ENCODE results near the gene SMIM31. TPM values are rescaled to one million over a fixed set of nuclear protein-coding genes. Genes with fewer than 3 reads are reported as not detected.

SMIM31 gene
- total RNA-seq, 1 experiment from 2014 or later = not detected

DNA sequence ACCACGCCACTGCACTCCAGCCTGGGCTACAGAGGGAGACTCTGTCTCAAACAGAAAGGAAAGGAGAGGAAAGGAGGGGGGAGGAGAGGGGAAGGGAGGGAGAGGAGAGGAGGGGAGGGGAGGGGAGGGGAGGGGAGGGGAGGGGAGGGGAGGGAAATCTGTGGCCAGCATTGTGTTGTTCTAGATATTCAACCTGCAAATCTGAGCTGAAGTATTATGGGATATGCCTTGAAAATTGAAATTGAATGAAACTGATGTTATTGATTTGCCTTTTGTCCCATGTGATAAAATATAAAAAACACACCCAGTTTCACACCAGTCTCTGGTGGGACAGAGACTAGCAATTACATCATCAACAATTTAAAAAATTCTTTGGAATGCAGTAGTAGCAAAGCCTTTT, 1.5 kb downstream of the SMIM31 start:
- POLR2A ChIA-PET = no interaction called here
- H4K20me1 ChIP-seq (ENCODE audit: insufficient read depth) = no peaks in the 10 kb centered on the region
- ATAC-seq (no peak), DNase-seq (ENCODE audit: low read depth, low spot score) (no peak)
- H3K27me3 ChIP-seq (ENCODE audit: insufficient read depth, low read length) = no peaks in the 10 kb centered on the region
- H3K9ac ChIP-seq (ENCODE audit: low read length) = no peak overlapping the region
- no peaks in the 10 kb centered on the region for H3K4me1 ChIP-seq (ENCODE audit: control insufficient read depth in 1 of 2, insufficient read depth in 2 of 2, low read length in 2 of 2)
- no peak overlapping the region for H3K27ac ChIP-seq (ENCODE audit: low read depth, low read length)
- H3K4me2 ChIP-seq (ENCODE audit: low read length) = no peak overlapping the region
- no peaks in the 10 kb centered on the region for H3K36me3 ChIP-seq (ENCODE audit: control insufficient read depth in 1 of 2, insufficient read depth in 2 of 2, low read length in 2 of 2)
- CTCF ChIA-PET = no interaction called here
- no peak for TF ChIP-seq FOSL1 (IDR thresholded peaks at IDR 0.05; ENCODE audit: low read depth)
- no peak for TF ChIP-seq ZNF274 (IDR thresholded peaks at IDR 0.05; ENCODE audit: low read depth, low read length)
- TF ChIP-seq, protein P1, sequence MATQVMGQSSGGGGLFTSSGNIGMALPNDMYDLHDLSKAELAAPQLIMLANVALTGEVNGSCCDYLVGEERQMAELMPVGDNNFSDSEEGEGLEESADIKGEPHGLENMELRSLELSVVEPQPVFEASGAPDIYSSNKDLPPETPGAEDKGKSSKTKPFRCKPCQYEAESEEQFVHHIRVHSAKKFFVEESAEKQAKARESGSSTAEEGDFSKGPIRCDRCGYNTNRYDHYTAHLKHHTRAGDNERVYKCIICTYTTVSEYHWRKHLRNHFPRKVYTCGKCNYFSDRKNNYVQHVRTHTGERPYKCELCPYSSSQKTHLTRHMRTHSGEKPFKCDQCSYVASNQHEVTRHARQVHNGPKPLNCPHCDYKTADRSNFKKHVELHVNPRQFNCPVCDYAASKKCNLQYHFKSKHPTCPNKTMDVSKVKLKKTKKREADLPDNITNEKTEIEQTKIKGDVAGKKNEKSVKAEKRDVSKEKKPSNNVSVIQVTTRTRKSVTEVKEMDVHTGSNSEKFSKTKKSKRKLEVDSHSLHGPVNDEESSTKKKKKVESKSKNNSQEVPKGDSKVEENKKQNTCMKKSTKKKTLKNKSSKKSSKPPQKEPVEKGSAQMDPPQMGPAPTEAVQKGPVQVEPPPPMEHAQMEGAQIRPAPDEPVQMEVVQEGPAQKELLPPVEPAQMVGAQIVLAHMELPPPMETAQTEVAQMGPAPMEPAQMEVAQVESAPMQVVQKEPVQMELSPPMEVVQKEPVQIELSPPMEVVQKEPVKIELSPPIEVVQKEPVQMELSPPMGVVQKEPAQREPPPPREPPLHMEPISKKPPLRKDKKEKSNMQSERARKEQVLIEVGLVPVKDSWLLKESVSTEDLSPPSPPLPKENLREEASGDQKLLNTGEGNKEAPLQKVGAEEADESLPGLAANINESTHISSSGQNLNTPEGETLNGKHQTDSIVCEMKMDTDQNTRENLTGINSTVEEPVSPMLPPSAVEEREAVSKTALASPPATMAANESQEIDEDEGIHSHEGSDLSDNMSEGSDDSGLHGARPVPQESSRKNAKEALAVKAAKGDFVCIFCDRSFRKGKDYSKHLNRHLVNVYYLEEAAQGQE (IDR thresholded peaks at IDR 0.05; ENCODE audit: low read depth) = no peak
- RAD21 ChIA-PET (ENCODE audit: low non-redundant PET in 1 of 2, low total read pairs in 2 of 2, uncharacterized antibody in 2 of 2, unreplicated experiment in 2 of 2) = no interaction called here
- H2AFZ ChIP-seq (ENCODE audit: low read depth, low read length, poor library complexity, severe bottlenecking) = no peak overlapping the region
- intact Hi-C loops (cut with micrococcal nuclease) = no loop called here
- BruUV-seq (replicated peaks) = no TSS peak
- no peaks in the 10 kb centered on the region for H3K9me2 ChIP-seq (ENCODE audit: insufficient read depth)
- H3K4me3 ChIP-seq (replicated peaks in 1 of 2; ENCODE audit: low read depth in 1 of 2, low read length in 2 of 2) = no peak overlapping the region
- H3K9me3 ChIP-seq (ENCODE audit: control insufficient read depth in 1 of 2, insufficient read depth in 1 of 2, low read depth in 1 of 2, low read length in 2 of 2) = no peaks in the 10 kb centered on the region
- no peaks in the 10 kb centered on the region for H3K79me2 ChIP-seq (ENCODE audit: insufficient read depth, low read length)

GRCh38 chr4:164756686-164757085, 2.8 kb downstream of the SMIM31 start:
- DNase-seq (ENCODE audit: low read depth, low spot score) = no peak
- Histone ChIP-seq H3K27me3 (ENCODE audit: insufficient read depth, low read length) (no peaks in the 10 kb centered on the region), H3K4me3 (replicated peaks in 1 of 2; ENCODE audit: low read depth in 1 of 2, low read length in 2 of 2) (no peak overlapping the region), H3K9me3 (ENCODE audit: control insufficient read depth in 1 of 2, insufficient read depth in 1 of 2, low read depth in 1 of 2, low read length in 2 of 2) (no peaks in the 10 kb centered on the region), H4K20me1 (ENCODE audit: insufficient read depth) (no peaks in the 10 kb centered on the region), H3K79me2 (ENCODE audit: insufficient read depth, low read length) (no peaks in the 10 kb centered on the region), H3K36me3 (ENCODE audit: control insufficient read depth in 1 of 2, insufficient read depth in 2 of 2, low read length in 2 of 2) (no peaks in the 10 kb centered on the region), H3K27ac (ENCODE audit: low read depth, low read length) (no peak overlapping the region), H3K9me2 (ENCODE audit: insufficient read depth) (no peaks in the 10 kb centered on the region), H3K9ac (ENCODE audit: low read length) (no peak overlapping the region), H3K4me2 (ENCODE audit: low read length) (no peak overlapping the region), H3K4me1 (ENCODE audit: control insufficient read depth in 1 of 2, insufficient read depth in 2 of 2, low read length in 2 of 2) (no peaks in the 10 kb centered on the region), H2AFZ (ENCODE audit: low read depth, low read length, poor library complexity, severe bottlenecking) (no peak overlapping the region)
- ChIA-PET RAD21 (ENCODE audit: low non-redundant PET in 1 of 2, low total read pairs in 2 of 2, uncharacterized antibody in 2 of 2, unreplicated experiment in 2 of 2) (no interaction called here), CTCF (no interaction called here), POLR2A (no interaction called here)
- no peak for ATAC-seq
- TF ChIP-seq YY1 (IDR thresholded peaks at IDR 0.05; ENCODE audit: extremely low read depth, insufficient replicate concordance, low read depth, low read length) (no peak), CEBPB (IDR thresholded peaks at IDR 0.05; ENCODE audit: low read depth) (no peak), SP1 (IDR thresholded peaks at IDR 0.05; ENCODE audit: low read depth) (no peak), CBX3 (IDR thresholded peaks at IDR 0.05; ENCODE audit: low read depth) (no peak), POLR2AphosphoS5 (IDR thresholded peaks at IDR 0.05; ENCODE audit: low read depth, low read length) (no peak)
- no TSS peak for BruUV-seq (replicated peaks)
- intact Hi-C loops (cut with micrococcal nuclease) = no loop called here

Data from HCT116 (cell line).